GM19463 (cell line): ENCODE results near the gene HID1.
A peak's percentile ranks its signal among the peaks of the same experiment; 100 is the strongest.
"Not testable (repeated sequence)": the region's sequence is repeated elsewhere in the genome, so short reads cannot be mapped to it uniquely, and the experiment has no call there.

Source experiments
- ATAC-seq: cut with Tn5 transposase; IDR thresholded peaks from one replicate; pipeline ENCODE4 v1.9.1; 2021; ENCODE audit warnings: mild to moderate bottlenecking, moderate library complexity; ENCODE audit not compliant: unreplicated experiment

The HID1 gene, protein sequence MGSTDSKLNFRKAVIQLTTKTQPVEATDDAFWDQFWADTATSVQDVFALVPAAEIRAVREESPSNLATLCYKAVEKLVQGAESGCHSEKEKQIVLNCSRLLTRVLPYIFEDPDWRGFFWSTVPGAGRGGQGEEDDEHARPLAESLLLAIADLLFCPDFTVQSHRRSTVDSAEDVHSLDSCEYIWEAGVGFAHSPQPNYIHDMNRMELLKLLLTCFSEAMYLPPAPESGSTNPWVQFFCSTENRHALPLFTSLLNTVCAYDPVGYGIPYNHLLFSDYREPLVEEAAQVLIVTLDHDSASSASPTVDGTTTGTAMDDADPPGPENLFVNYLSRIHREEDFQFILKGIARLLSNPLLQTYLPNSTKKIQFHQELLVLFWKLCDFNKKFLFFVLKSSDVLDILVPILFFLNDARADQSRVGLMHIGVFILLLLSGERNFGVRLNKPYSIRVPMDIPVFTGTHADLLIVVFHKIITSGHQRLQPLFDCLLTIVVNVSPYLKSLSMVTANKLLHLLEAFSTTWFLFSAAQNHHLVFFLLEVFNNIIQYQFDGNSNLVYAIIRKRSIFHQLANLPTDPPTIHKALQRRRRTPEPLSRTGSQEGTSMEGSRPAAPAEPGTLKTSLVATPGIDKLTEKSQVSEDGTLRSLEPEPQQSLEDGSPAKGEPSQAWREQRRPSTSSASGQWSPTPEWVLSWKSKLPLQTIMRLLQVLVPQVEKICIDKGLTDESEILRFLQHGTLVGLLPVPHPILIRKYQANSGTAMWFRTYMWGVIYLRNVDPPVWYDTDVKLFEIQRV

DNA sequence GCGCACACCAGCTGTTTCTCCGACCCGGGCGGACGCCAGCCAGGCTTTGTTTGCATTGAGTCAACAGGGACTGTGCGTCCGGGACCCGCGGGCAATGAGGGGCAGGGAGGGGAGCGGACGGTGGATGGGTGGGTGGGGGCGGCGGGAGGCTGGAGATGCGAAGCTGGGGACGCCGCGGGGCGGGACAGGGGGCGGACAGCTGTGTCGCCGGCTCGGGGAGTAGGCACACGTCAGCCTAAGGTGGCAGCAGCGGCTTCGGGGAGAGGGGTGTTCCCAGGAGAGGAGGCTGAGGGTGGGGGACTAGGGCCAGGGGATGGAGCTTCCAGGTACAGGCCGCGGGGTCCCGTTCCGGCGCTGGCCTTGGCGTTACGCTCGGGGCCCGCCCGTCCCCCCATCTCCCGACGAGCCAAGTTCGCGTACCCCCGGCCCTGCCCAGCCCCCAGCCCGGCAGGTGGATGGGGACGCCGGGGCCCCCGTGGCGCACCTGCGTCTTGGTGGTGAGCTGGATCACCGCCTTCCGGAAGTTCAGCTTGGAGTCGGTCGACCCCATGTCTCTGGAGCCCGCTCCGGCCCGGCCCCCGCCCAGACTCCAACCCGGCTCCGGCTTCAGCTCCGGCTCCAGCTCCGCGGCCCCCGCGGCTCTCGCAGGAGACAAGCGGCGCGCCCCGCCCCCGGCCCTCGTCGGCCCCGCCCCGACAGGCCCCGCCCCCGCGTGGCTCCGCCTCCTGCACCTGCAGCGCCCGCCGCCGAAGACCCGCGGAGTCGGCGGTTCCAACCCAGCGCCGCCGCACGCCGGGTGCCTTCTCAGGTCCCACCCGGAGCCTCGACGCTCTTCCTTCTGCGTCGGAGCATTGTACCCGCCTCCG lies at the start of gene HID1:
HID1 (minus strand) TSS at position 653 of the 866 bp plus-strand sequence; CDS start at position 550, 103 bp downstream.
- ATAC-seq: no peak

DNA sequence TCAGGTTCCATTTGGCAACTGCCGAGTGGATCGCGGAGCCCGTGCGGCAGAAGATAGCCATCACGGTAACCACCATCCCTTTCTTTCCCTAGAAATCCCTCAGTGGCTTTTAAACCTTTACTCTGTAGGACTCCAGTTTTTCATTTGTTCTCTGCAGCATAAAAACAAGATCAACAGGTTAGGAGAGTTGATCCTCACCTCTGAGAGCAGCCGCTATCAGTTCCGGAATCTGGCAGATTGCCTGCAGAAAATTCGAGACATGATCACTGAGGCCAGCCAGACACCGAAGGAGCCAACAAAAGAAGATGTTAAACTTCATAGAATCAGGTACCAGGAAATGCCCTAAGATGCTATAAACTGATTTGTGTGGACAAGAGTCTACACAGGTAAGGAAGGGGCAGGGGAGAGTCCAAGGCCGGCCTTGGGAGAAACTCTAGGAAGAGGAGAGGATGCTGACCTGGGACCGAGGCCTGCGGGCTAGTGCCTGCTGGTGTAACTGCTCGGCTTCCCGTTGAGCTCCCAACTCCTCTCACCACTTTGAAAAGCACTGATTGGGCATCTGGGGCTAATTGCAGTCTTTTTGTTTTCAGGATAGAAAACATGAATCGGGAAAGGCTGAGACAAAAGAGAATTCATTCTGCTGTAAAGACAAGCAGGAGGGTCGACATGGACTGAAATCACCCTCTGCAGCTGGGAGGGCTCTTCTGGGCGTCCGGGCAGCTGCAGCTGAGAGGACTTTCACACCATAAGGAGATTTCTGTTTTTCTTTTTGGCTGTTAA lies 48.0 kb upstream of the HID1 start:
- no peak for ATAC-seq

DNA sequence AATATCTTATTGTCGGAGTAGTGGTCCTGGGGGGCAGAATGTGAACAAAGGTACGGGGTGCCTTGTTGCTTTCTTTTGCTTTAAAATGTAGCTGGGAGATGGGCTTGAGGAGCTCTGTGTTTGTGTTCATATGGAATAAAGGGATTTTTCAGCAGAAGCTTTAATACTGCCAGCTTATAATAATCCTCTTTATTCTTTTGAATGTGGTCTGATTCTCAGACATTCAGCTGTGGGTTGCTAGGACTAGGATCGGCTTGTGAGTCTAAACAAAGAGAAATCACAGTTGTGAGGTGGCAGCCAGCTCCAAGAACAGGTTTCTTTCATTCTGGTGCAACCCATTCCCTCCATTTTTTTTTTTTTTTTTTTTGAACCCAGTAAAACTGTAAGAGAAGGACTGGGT lies 47.2 kb upstream of the HID1 start:
- no peak for ATAC-seq

DNA sequence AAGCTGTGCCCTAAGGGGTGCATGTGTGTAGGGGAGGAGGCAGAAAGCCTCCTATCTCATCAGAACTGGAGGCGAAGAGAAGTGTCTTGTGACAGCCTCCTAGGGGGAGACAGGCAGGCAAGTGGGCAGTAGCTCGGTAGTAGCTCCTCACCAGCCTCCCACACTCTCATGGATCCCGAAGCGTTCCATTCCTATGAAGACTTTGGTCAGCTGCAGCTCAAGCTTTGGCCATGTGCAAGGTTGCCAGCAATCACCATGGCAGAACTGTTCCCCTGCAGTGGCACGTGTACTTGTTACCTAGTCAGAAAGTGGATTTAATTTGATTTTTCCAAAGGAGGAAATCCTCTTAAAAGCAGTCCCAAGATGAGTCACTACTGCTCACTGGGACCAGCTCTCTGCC lies 46.6 kb upstream of the HID1 start:
- ATAC-seq: no peak

DNA sequence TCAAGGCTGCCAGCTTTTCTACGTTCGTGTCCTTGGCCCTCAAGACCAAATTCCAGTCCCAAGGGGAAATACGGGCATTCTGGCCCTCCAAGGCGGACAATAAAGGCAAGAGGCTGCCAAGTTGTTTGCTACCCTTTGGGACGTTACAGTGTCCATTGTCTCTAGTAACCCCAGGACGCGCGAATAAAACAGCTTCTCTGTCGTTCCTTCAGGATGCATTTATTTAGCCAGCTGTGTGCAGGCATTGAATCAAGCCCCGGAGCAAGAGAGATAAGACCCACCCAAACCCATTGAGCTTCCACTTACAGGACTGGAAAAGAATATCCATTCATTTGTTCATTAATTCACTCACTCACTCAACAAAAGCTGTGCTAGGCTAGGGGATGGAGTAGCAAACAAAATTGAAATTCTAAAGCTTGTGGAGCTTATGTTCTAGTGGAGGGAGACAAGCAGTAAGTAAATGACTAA lies 40.6 kb upstream of the HID1 start:
- ATAC-seq: no peak

DNA sequence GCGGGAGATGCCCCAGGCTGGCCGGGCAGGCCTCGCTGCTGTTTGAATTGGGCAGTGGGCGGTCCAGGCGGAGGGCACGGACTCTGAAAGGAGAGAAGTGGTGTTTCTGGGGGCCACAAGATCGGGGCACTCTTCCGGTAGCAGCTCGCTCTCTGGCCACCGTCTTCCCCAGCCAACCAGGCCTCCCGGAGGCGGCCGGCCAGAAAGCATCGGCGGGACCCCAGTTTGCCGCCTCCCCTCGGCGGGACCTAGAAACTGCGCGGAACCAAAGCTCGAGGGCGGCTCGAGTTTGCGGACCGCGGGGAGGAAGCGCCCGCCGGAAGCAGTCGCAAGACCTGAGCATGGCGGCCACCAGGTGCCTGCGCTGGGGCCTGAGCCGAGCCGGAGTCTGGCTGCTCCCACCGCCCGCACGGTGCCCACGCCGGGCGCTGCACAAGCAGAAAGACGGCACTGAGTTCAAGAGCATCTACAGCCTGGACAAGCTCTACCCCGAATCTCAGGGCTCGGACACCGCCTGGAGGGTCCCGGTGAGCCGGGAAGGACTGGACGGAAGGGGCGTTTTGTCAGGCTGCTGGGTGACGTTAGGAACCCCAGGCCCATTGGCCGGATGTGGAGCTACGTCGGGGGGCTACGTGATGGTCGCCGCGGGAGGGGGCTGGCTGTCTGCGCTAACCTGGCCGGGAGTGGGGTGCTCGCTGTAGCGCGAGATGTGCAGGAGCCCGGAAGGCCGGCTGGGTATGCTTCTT lies 40.0 kb upstream of the HID1 start, which contains the start of gene MRPL58:
MRPL58 (plus strand) TSS at position 325 of the 746 bp plus-strand sequence; CDS start at position 342, 17 bp downstream.
- peak; percentile 87 for ATAC-seq

DNA sequence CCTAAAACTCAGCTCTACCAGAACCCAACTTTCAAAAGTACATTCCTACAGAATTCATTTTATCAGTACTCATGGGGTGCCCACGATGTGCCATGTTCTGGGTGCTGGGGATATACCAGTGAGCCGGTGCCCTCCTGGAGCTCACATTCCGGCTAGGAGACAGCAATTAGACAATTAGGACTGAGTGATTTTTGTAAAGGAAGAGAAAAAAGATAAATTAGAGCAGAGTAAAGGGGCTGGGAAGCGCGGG lies 39.5 kb upstream of the HID1 start:
- ATAC-seq: no peak

DNA sequence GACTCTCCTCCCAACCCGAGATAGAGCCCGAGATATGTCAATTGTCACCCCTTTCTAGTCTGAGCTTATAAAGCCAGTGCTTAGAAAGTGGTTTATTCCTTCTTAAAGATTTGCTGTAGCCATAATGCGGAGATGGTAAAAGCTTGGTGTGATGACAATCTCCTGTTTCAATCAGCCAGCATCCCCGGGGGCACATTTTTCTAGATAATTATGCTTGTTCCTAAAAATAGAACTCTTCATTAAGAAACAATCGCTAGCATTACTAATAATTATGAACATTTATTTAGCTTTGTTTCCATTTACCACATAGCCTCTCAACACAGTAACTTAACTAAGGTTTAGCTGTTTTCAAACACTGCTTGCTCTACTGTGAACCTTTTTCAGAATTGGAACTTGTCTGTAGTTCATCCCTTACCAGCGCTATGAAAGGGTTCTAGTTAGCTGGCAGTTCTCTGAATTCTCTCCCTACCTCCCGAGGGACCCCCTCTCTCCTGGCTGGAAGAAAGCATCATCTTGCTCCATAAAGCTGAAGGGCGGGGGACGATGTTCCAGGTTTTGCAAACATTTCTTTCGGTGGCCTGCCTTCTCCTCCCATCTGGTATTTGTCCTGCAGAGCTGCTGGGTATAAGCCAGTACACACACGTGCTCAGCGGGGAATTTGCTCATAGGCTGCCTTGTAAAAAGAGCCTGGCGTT lies 39.0 kb upstream of the HID1 start:
- no peak for ATAC-seq

DNA sequence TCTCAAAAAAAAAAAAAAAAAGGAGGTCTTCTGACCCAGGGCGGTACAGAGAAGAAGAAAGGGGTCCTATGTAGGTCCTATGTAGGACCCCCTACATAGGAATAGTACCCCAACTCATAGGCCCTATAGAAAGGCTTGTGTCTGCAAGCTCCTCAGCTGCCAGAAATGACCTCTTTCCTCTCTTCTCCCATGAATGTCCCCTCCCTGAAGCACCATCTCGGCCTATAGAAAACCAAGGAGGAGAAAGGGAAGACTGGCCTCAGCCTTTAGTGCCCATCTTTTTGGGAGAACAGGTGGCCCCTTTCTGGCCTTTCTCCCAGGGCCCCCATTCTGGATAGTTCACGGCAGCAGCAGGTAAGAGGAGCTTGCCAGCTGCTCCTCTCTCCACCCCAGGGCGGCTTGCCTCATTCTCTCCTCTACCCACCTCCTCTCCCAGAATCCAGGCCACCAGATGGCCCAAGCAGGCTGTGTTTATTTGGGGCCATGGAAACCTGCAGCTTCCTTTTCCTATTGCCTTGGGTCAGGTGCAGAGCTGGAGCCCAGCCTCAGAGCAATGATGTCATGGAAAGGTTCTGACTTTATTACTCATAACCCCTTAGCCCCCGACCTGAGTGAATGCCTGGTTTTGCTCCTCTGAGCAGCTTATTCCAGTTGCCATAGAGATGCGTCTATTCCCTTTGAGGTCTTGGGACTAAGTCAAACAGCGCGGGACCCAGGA lies 38.3 kb upstream of the HID1 start:
- ATAC-seq: no peak

DNA sequence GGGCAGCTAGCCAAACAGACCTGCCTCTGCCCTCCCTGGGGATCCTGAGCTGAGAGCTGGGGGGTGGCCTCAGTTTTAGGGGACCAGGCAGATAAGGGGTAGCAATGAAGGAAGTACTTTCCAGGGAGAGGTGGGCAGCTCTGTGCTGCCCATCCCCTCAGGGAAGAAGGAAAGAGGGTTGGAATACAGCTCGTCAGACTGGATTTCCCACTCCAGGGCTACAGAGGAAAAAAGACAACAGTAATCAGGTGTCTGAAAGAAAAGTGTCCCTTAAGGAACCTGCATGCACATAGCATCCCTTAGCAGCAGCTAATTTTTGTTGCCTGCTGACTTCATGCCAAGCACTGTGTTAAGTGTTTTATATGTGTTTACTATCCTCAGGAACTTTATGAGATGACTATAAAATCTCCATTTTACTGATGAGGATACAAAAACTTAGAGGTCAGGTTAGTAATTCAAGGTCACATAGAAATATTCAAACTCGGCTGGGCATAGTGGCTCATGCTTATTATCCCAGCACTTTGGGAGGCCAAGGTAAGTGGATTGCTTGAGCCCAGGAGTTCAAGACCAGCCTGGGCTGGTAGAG lies 36.7 kb upstream of the HID1 start:
- ATAC-seq: no peak

DNA sequence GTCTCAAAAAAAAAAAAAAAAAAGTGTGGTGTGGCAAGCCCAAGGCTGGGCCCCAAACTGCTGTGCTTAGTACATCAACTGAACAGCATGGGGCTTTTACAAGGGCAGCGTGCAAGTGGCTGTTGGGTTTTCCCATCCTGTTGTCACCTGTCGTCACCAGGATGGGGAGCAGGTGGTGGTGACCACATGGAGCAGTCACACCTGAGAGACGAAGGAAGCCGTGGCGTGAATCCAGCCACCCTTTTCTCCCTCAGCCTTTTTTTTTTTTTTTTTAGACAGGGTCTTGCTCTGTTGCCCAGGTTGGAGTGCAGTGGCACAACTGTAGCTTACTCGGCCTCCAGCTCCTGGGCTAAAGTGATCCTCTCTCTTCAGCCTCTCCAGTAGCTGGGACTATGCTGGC lies 35.8 kb upstream of the HID1 start:
- ATAC-seq: no peak

DNA sequence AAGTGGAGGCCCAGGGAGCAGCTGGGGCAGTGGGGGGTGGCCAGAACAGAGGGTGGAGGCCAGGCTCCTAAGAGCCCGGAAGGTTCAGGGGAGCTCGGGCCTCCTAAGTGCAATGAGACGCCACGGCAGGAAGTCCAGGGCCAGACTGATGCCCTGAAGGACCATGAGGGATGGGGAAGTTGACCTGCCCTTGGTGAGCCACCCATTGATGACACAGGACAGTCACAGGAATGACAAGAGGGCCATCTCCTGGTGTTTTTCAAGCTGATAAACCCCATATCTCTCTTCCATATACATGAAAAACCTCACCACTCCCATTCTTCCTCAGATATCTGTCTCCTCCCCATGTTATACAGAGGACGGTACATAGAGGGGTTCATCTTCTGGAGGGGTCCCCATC lies 34.1 kb upstream of the HID1 start:
- no peak for ATAC-seq

DNA sequence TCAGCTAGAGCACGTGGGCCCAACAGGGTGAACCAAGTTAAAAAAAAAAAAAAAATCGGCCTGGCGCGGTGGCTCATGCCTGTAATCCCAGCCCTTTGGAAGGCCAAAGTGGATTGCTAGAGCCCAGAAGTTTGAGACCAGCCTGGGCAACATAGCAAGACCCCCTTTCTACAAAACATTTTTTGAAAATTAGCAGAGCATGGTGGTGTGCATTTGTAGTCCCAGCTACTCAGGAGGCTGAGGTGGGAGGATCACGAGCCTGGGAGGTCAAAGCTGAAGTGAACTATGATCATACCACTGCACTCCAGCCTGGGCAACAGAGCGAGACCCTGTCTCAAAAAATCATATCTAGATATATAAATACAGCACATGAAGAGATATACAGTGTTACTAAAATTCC lies 33.5 kb upstream of the HID1 start:
- not testable (repeated sequence) for ATAC-seq

DNA sequence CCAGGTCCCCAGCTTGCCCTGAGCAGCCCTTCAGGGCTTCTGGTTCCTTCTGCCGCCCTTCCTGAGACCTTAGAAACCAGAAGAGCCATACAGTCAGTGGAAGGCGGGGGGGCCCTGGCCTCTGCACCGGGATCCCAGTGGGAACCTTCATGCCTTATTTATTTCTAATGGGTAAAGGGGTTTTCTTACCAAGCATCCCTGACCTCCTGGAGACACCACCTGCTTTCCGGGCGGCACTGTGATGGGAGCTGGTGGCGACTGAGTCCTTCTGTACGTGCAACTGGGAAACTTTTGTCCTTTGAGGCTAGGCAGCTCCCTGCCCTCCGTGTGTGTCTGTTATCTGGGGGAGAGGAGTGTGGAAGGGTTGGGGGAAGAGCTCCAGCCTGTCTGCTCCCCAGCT lies 32.7 kb upstream of the HID1 start:
- ATAC-seq: no peak

DNA sequence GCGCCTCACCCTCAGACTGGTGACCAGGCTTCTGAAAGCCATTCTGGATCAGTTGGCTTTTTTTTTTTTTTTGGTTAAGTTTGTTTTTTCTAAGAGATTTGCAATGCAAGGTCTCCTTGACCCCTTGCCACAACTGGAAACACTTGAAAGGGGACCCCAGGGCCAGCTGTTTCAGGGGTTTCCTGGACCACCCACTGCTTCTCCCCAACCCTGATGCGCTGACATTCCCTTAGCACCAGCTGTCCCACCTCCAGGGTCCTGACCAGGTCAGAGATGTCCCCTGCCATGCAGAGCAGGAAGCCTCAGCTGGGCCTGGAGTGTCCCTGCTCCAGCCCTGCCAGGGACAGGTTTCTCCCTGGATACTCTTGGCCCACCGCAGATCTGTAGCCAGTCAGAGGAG lies 31.8 kb upstream of the HID1 start:
- ATAC-seq: no peak

DNA sequence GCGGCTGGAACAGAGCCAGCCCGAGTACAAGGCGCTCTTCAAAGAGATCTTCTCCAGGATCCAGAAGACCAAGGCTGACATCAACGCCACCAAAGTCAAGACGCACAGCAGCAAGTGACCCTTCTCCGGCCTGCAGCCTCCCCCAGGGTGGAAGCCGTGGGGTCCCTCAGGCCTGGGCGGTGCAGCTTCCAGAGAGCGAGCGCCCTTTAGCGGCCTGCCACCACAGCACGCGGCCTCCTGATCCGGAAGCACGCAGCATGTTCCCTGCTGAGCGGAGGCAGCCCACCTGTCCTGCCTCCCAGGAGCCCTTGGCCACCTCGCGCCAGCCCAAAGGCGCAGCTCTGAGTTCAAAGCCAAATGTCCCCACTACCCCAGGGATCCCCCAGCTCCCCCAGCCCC lies 31.4 kb upstream of the HID1 start:
- no peak for ATAC-seq

DNA sequence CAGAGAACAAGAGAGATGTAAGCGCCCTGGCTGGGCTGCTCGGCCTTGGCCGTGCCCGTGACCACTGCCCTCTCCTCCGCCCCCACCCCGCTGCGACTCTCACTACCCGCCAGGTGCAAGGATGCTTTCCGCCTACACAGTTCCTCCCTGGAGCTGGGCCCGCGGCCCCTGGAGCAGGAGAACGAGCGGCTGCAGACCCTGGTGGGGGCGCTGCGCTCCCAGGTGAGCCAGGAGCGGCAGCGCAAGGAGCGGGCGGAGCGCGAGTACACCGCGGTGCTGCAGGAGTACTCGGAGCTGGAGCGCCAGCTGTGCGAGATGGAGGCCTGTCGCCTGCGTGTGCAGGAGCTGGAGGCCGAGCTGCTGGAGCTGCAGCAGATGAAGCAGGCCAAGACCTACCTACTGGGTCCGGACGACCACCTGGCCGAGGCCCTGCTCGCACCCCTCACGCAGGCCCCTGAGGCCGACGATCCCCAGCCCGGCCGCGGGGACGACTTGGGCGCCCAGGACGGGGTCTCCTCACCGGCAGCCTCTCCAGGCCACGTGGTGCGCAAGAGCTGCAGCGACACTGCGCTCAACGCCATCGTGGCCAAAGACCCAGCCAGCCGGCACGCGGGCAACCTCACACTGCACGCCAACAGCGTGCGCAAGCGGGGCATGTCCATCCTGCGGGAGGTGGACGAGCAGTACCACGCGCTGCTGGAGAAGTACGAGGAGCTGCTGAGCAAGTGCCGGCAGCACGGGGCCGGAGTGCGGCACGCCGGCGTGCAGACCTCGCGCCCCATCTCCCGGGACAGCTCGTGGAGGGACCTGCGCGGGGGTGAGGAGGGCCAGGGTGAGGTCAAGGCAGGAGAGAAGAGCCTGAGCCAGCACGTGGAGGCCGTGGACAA lies 30.8 kb upstream of the HID1 start:
- ATAC-seq: no peak
